GM21381 (cell line): ENCODE measurements around the gene WDR82.

Source experiments
- ATAC-seq: cut with Tn5 transposase; IDR thresholded peaks from one replicate; pipeline ENCODE4 v1.9.1; 2021; ENCODE audit warnings: mild to moderate bottlenecking, moderate library complexity; ENCODE audit not compliant: unreplicated experiment

WDR82 gene

DNA sequence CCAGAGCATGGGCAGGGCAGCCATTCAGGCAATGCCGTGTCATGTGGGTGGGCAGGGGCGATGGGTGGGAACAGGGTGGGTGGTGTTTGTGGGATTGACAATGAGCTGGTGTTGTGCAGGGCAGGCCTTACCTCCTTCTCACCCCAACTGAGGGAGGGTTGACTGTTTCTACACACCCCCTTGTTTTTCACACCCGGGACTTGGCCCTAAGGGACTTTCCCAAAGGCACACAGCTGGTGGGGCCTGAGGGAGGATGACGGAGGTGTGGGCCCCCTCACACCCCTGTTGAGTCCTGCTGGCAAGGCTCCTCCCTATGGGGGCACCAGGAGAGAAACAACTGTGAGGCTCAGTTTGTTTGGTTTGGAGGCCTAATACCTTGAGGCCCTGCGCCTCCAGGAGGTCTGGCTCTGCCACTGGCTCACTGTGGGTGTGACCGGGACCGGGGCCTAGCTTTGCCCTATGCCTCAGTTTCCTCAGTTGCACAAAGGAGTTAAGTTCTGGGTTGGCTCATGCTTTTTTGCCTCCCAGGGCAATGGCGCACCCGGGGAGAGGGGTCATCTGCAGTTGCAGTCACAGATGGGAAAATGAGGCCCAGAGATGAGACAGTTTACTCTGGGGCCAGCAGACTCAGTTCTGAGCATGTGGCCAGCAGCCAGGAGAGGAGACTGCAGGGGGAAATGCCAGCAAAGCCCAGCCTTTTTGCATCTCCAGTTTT lies 32.6 kb upstream of the WDR82 start:
- no peak for ATAC-seq

DNA sequence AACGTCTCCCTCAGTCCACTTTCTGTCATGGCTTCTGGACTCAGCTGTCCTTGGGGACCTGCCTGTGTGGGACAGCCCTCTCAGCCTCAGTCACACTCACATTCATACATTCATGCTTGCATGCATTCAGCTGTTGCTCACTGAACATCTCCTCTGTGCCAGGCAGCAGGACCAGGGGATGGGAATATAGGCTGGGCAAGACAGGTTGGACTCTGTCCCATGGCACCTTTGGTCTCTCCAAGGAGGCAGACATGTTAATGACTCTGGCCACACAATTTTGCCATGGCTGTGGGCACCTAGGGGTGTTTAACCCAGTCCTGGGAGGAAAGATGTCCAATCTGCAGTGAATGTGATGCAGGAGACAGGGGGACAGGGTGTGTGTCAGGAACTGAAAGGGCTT lies 29.9 kb upstream of the WDR82 start:
- ATAC-seq = no peak

DNA sequence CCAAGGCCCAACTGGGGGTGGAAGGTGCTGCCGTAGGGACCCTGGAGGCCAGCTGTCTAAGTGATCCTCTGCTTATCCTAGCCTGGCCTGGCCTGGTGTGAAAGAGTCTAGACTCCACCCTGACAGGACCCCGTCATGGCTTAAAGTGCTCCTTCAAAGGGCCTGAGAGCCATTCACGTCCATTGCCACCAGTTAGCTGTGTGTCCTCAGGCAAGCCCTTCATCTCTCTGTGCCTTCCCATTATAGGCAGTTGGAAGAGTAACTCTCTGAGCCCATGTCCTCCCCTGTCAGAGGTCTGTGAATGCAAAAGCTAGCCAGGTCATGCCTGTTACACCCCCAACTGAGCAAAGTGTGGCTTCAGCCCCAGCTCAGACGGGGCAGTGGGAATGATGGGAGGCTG lies 28.5 kb upstream of the WDR82 start:
- ATAC-seq = no peak

DNA sequence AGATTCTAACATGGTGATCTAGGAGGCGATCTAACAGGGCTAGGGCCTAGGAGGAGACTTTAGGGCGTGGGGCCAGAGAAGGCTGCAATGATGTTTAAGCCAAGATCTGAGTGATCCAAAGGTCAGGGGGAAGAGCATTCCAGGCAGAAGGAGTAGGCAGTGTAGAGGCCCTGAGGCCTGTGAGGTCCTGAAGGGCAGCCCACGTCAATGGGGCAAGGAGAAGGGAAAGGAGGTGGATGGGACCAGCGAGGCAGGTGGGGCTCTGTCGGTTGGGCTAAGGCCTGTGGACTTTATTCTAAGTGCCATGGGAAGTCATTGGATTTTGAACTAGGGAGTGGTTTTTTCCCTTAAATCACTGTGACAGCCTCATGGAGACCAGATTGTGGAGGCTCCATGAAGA lies 27.5 kb upstream of the WDR82 start:
- no peak for ATAC-seq

DNA sequence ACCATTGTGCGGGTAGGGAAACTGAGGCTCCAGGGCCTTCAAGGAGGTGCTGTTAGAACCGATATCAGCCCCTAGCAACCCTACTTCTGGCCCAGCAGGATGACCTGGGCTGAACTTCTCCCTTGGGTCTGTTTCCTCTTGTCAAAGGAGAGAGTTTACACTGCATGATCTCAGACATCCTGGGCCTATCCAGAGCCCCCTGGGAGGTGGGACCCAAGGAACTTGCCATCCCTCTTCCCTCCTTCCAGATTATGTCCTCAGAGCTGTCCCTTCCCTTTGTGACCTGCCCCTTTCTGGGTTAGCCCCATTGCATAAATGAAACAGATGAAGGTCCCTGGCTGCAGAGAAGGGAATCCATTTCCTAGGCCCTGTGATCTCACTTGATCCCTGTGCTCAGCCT lies 25.4 kb upstream of the WDR82 start:
- ATAC-seq = no peak

DNA sequence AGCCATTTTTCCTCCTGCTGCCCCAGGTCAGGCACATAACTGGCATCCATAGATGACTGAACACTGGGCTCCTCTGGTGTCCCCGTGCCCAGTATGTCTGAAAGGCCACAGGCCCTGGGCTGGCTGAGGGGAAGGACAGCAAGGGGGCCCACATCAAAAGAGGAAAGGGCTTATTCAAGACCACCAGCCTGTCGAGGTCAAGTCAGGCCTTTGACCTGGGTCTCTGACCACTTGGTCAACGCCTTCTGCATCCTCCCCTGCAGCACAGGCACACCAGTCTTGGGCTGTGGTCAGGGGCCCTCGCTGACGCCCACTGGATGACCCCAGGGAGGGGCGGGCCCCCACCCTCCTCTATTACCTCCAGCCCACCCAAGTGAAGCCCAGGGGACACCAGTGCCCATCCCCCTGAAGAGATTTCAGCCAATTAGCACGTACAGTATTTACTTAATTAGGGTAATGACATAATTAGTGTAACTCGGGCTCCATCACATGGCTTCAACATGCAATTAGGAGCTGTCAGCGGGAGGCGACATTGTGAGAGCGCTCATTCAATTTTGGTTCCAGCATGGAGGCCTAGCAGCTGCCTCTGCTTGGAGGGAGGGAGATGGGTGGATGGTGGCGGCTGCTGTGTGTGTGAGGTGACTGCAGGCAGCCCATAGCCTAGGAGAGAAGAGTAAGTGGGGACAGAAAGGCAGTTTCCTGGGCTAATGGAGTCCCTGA lies 24.1 kb upstream of the WDR82 start:
- ATAC-seq = no peak

DNA sequence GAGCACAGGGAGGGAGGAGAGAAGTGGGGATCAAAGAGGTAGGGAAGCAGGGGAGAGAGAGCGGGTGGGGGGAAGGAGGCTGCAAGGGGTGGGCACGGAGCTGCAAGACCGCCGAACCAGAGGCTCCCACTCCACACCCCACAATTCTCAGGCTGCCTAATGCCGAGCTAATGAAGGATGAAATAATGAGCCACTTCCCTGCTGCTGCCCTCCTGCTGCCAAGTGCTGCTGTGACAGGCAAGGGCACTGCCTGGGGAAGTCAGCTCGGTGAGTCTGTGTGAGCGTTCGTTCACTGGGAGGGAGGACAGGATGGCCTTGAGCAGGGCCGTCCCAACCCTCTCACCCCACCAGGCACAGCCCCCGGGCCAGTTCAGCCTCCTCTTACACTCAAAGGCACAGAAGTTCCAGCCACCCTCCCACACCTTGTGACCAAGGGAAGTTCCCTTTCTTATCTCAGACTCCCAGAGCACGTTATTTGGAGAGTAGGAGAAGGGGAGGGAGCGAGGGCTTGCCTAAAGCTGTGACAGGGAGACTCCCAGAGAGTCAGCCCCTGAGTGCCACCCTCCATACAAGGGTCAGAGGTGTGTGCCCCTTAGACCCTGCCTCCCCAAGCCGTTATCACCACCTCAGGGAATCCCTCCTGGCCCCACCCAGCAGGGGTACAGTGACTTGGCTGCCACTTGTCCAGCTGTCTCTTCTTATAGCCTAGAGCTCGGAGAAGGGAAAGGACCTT lies 21.6 kb upstream of the WDR82 start:
- ATAC-seq = no peak

DNA sequence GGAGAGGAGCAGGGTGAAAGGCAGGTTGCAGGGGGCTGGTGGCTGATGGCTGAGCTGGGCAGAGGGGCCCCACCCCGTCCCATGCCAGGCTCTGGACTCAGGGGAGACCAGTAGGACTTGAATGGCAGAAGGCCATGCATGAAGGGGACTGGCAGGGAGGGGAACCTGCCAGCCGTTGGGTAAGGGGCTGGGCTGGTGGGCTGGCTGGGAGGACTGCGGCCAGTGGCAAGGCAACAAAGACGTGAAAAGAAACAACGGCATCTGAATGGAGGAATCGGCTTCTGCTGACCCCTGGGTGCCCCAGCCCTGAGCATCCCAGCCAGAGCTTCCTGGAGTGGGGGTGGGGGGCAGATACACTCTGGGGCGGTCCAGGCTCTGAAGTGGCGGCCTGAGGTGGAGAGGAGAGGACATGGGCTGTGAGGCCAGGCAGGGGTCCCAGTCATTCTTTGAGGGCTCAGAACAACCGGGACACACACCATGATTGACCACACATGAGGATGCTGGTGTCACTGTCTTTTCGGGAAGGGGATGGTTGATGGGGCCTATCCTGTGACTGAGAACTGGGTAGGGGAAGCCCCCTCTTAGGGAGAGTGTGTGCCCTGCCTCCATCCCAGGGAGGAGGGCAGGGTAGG lies 20.9 kb upstream of the WDR82 start:
- no peak for ATAC-seq

DNA sequence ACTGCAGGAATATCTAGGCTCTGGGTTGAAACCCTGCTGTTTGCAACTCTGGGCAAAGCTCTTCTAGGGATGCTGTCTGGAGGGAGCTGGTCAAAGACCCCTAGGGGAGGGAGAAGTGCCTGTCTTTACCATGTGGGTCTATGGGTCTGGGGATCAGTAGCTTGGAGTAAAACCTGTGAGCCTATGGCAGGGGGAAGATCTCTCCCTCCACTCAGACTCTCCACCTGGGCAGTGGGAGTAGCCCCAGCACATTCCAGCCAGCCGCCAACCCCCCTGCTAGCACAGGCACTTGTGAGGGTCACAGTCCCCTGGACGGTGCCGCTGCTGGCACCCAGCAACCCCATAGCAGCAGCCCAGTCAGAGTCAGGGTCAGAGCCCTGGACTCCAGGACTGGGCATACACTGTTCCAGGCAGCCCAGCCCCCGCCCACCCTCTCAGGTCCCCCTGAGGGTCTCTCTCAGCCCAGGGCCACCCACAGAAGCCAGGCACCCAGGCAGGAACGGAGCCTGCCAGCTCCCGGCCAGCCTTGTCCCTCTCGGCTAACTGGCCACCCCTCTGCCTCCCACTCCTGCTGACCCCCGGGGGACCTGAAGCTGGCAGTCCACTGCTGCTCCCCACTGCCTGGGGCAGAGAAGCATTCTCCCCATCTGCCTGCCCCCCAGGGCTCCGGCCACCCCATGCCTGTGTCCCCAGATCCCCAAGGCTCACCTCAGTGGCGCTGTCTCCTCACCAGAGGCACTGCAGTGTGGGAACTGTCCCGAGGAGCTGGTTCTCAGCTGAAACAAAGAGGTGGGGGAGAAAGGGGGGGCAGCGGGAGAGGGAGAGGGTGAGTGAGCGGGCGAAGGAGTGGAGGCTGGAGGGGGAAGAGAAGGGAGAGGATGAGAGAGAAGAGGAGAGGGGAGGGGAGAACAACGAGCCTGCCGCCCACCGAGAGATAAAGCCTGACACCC lies 20.0 kb upstream of the WDR82 start:
- ATAC-seq = no peak

DNA sequence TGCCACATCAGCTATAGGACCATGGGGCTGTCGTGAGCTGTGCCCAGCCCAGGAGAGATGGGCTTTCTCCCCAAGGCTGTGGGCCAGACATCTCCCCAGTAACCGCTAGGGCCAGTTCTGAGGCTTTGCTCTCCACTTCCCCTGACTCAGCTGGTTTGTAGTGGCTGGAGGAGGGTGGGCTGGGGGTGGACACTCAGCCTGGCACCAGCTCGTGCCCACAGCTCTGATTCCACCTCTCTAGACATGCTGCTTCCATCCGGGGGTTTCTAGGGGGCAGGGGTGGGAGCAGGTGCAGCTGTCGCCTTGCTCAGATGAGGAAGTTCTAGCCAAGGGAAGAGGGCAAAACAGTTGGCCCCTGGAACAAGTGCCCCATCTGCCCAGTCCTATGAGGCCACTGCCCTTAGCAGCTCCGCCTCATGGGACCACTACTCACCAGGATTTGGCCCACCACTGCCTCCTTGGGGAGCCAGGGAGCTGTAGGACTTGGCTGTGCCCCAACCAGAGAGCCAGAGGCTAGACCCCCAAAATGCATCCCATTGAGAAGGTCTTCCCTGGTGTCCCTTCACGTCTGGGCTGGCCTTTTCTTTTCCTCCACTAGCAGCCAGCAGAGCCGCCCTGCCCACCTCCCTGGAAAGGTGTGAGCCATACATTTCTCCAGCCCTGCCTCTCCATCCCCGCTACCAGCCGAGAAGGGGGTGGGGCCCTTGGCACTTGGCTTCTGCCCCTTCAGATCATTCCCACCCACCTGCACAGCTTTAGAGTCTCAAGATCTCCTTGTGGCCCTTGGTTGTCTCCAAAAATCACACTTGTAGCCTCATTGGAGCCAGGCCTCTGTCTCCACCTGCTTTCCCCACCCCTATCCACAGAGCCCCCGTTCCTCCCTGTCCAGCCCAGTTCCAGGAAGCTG lies 19.0 kb upstream of the WDR82 start:
- no peak for ATAC-seq

DNA sequence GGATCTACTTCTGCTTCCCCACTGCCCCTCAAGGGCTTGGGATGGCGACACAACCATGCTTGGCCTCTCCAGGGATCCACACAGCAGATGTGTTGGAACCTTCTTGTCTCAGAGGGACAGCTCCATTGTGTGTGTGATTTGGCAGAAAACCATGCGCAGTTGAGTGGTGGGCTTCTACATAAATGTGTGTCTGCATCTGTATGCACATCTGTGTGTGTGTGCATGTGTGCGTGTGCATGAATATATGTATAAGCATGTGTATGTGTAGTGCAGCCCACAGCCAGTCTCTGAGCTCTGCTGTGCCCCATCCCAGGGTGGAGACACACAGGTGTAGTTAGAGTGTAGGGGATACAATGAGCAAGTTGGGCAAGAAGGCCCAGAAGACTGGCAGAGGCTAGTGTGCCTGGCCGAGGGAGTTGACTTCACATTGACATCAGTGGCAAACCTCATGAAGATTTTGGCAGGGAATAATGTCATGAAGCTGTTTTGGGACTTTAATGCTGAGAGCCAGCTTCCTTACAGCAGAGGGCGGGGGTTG lies 17.3 kb upstream of the WDR82 start:
- no peak for ATAC-seq

DNA sequence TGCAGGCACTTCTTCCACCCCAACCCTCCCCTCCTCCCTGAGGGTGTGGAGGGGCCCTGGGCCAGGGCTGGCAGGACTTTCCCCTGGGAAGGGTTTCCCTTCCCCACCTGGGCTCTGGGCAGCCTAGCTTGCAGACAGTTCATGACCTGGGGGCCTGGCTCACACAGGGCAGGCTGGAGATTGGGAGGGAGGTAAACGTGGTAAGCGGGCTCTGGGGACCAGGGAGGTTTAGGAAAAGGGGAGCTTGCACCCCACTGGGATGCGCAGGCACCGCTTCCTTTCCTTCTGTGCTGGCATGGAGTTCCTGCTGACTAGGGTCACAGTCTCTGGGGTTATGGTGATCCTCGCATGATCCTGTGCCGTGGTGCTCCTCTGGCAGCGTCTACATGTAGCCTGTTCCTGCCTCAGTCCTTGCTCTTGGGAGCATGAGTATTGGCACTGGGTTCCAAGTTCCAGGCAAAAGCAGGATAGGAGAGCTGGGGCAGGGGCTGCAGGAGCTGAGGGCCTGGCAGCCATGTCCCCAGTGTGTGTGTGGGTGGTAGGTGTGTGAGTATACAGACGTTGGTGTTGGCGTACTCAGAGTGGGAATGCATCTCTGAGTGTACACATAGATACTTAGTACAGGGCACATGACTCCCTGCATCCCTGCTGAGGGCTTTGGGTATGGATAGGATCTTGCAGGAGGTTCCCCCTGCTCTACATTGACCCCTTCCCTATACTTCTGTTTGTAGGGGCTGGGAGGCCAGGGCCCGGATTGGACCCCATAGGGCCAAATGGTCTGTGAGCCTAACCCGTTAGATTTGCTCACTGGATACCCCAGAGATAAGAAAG lies 16.1 kb upstream of the WDR82 start:
- ATAC-seq = no peak

DNA sequence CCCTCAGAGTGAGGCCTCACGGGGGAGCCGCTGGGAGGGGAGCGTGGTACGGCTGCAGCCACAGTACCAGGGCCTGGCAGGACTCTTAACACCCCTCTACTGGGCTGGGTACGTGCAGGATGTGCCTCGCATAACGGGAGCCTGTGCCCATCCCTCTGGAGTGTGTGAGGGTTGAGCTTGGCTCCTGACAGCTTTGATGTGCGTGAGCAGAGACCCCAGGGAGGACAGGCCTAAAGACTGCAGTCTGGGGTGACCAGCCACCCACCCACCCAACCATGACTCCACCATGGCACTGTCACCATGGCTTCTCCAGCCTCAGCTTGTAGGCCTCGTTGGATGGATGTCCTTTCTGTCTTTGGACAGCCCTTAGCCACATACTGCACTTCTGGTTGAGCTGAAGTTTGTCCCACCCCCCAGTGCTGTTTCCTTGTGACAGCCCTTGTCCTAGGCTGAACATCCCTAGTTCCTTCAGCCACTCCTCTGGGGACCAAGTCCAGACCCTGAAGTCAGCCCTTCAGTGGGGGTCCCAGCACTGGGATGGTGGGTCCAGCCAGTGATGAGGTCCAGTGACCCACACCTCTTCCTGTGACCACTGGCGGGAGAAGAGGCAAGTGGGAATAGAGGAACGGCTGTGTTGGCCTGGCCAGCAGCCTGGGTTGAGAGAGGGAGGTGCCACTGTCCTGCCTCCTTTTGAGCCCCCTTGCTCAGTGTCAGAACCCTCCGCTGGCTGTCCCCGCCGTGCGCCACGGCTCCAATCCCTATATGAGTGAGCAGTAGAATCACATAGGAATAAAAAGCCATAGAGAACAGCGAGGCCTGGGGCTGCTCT lies 15.3 kb upstream of the WDR82 start:
- ATAC-seq = no peak

DNA sequence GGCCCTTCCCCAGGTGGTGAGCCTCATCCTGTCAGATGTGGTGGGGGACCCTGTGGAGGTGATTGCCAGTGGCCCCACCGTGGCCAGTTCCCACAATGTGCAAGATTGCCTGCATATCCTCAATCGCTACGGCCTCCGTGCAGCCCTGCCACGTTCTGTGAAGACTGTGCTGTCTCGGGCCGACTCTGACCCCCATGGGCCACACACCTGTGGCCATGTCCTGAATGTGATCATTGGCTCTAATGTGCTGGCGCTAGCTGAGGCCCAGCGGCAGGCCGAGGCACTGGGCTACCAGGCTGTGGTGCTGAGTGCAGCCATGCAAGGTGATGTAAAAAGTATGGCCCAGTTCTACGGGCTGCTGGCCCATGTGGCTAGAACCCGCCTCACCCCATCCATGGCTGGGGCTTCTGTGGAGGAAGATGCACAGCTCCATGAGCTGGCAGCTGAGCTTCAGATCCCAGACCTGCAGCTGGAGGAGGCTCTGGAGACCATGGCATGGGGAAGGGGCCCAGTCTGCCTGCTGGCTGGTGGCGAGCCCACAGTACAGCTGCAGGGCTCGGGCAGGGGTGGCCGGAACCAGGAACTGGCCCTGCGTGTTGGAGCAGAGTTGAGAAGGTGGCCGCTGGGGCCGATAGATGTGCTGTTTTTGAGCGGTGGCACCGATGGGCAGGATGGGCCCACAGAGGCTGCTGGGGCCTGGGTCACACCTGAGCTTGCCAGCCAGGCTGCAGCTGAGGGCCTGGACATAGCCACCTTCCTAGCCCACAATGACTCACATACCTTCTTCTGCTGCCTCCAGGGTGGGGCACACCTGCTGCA lies 14.0 kb upstream of the WDR82 start:
- no peak for ATAC-seq

DNA sequence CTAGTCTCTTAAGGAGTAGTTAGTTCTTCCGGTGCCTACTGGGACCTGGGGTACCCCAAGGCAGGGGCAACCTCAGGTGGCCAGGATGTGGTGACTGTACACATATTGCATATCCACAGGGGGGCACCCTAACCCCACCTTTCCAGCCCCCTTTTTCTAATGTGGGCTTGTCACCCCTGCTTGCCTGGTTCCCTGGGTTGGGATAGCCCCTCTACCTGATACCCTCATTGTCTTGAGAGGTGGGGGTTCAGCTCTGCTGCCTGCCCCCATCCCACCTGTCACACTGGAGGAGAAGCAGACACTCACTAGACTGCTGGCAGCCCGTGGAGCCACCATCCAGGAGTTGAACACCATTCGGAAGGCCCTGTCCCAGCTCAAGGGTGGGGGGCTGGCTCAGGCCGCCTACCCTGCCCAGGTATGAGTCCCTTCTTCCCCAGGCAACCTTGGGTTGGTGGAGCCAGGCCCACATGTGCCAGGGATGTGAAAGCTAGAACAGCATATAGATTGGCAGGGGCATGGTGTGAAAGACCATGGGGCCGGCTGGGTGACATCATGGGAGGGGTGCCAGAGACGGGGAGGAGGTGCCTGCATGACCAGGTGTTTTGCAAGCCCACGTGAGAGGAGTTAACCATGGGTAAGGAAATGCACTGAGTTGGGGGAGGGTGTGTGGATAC lies 13.2 kb upstream of the WDR82 start:
- ATAC-seq = no peak
